Neutrophil (primary cell): ENCODE data around the gene ACY1.

Experiments
- H3K27ac ChIP-seq: fragments of 200-600 bp; sonication (generic); 2 replicates; pipeline ENCODE4 v1.5.1; 2016; ENCODE audit warnings: mild to moderate bottlenecking, moderate library complexity
- H3K27me3 ChIP-seq: fragments of 200-600 bp; sonication (generic); 2 replicates; pipeline ENCODE4 v1.6.0; 2016; ENCODE audit warnings: mild to moderate bottlenecking
- H3K36me3 ChIP-seq: fragments of 200-600 bp; sonication (generic); 2 replicates; pipeline ENCODE4 v1.5.1; 2017
- H3K4me1 ChIP-seq, 2 experiments: fragments of 200-600 bp in 1 of 2; sonication (generic) in 1 of 2; 1 replicate in 1 of 2; 2 replicates in 1 of 2; pipeline versions ENCODE4 v1.5.1 to v1.6.1; 2013 to 2016; ENCODE audit warnings: low read depth in 1 of 2, low read length in 1 of 2, mild to moderate bottlenecking in 1 of 2, moderate library complexity in 1 of 2; ENCODE audit not compliant: control insufficient read depth in 1 of 2, insufficient read depth in 1 of 2
- H3K4me3 ChIP-seq, 2 experiments: fragments of 200-600 bp in 1 of 2; sonication (generic) in 1 of 2; 1 replicate in 1 of 2; 2 replicates in 1 of 2; pipeline ENCODE4 v1.5.1; 2013 to 2016; ENCODE audit warnings: low read depth in 1 of 2, low read length in 1 of 2, mild to moderate bottlenecking in 1 of 2, moderate library complexity in 1 of 2
- H3K9me3 ChIP-seq: fragments of 200-600 bp; sonication (generic); 2 replicates; pipeline ENCODE4 v1.5.1; 2016
- CTCF ChIP-seq: fragments of 200-600 bp; sonication (generic); IDR thresholded peaks from 2 replicates; pipeline ENCODE4 v1.5.1; 2016; ENCODE audit warnings: antibody characterized with exemption

The ACY1 gene

GRCh38 chr3:51959651-51960050 is 23.7 kb upstream of the ACY1 start:
- peaks cover 13 to 19% of the 10 kb centered on the region in 2 experiments for H3K4me1 ChIP-seq
- peaks cover 99% of the 10 kb centered on the region for H3K27me3 ChIP-seq
- TF ChIP-seq CTCF, result no peak
- H3K9me3 ChIP-seq, result no peaks in the 10 kb centered on the region
- no peak overlapping the region for H3K27ac ChIP-seq
- H3K4me3 ChIP-seq, result no peak overlapping the region
- H3K36me3 ChIP-seq, result no peaks in the 10 kb centered on the region

- Histone ChIP-seq H3K9me3 (no peaks in the 10 kb centered on the region), H3K27me3 (peaks cover 99% of the 10 kb centered on the region), H3K27ac (no peak overlapping the region), H3K4me3 (no peak overlapping the region), H3K4me1 (peaks cover 12 to 13% of the 10 kb centered on the region in 2 experiments), H3K36me3 (no peaks in the 10 kb centered on the region)
- no peak for TF ChIP-seq CTCF
Observed at GRCh38 chr3:51960386-51960785, 22.9 kb upstream of the ACY1 start.

- Histone ChIP-seq H3K27ac (no peak overlapping the region), H3K4me3 (no peak overlapping the region), H3K36me3 (no peaks in the 10 kb centered on the region), H3K27me3 (peaks cover 99% of the 10 kb centered on the region), H3K4me1 (peaks cover 6 to 8% of the 10 kb centered on the region in 2 experiments), H3K9me3 (no peaks in the 10 kb centered on the region)
- TF ChIP-seq CTCF, result no peak
Observed at GRCh38 chr3:51961011-51961410, 22.3 kb upstream of the ACY1 start.

- no peak overlapping the region for H3K4me3 ChIP-seq
- H3K9me3 ChIP-seq, result no peaks in the 10 kb centered on the region
- no peaks in the 10 kb centered on the region for H3K36me3 ChIP-seq
- TF ChIP-seq CTCF, result no peak
- peaks cover 0 to under 1% of the 10 kb centered on the region in 2 experiments for H3K4me1 ChIP-seq
- H3K27ac ChIP-seq, result no peak overlapping the region
- peaks cover 99% of the 10 kb centered on the region for H3K27me3 ChIP-seq
Observed at GRCh38 chr3:51961602-51962569, 21.4 kb upstream of the ACY1 start.

GRCh38 chr3:51962854-51963530 is 20.3 kb upstream of the ACY1 start:
- Histone ChIP-seq H3K27me3 (peaks cover 99% of the 10 kb centered on the region), H3K4me1 (peaks cover 3 to 9% of the 10 kb centered on the region in 2 experiments), H3K36me3 (no peaks in the 10 kb centered on the region), H3K27ac (no peak overlapping the region), H3K4me3 (no peak overlapping the region), H3K9me3 (no peaks in the 10 kb centered on the region)
- no peak for TF ChIP-seq CTCF
